RWPE1 (cell line): ENCODE results near the gene ADISSP.

ENCODE experiments used
- CTCF ChIA-PET: fragments of 350-600 bp; sonication (Branson Sonifier 250); formaldehyde crosslinking; extraction: SDS; loops from one replicate; lab custom pipeline; 2021; lab: Yijun Ruan, JAX
- POLR2A ChIA-PET: fragments of 400-600 bp; formaldehyde crosslinking; extraction: SDS; loops from one replicate; lab custom pipeline; 2020; ENCODE audit warnings: antibody characterized with exemption; ENCODE audit not compliant: low non-redundant PET; lab: Yijun Ruan, JAX
- DNase-seq: peaks from one replicate; pipeline ENCODE4 v3.0.0; 2012; ENCODE audit warnings: low spot score
- H3K27ac ChIP-seq: fragments of 450-650 bp; 2 replicates; pipeline ENCODE4 v1.5.1; 2017
- CTCF ChIP-seq: fragments of 450-650 bp; conservative IDR thresholded peaks from 2 replicates; pipeline ENCODE4 v1.5.1; 2017; ENCODE audit warnings: low read depth, mild to moderate bottlenecking

Gene ADISSP

GRCh38 chr20:3786665-3787323 lies 19.2 kb upstream of the ADISSP start, which contains the start of gene CENPB:
CENPB (minus strand) TSS chr20:3786740; CDS start chr20:3786483, 257 bp downstream.
- peak; percentile 92 for DNase-seq
- ChIA-PET POLR2A (interaction anchor here (0.6 to 1.0 kb wide), 2 partner anchors 9 to 34 kb away, joined by 3 to 6 read pairs; partner anchors contain the start of genes AP5S1 and CDC25B), CTCF (interaction anchor here (0.6 to 3.5 kb wide), 14 partner anchors 9 to 284 kb away, joined by 3 to 32 read pairs (median 4); partner anchors contain the start of gene AP5S1)
- TF ChIP-seq CTCF = peak; percentile 99
- peak within 1 kb of the TSS; percentile 83 for H3K27ac ChIP-seq

GRCh38 chr20:3786126-3786484 lies 18.6 kb upstream of the ADISSP start:
- no peak for DNase-seq
- ChIA-PET POLR2A (interaction anchor here (1.1 kb wide), 1 partner anchor 34 kb away, joined by 4 read pairs; the partner anchor contains the start of gene AP5S1), CTCF (interaction anchor here (0.7 to 3.5 kb wide), 7 partner anchors 8 to 285 kb away, joined by 3 to 32 read pairs (median 3); partner anchors contain the start of gene AP5S1)
- H3K27ac ChIP-seq = peak overlapping the region; percentile 83
- no peak for TF ChIP-seq CTCF

- peak overlapping the region; percentile 83 for H3K27ac ChIP-seq
- TF ChIP-seq CTCF = no peak
- DNase-seq = no peak
- ChIA-PET CTCF (interaction anchor here (1.0 to 3.5 kb wide), 5 partner anchors 7 to 69 kb away, joined by 3 to 32 read pairs (median 3); partner anchors contain the start of gene AP5S1), POLR2A (interaction anchor here (1.1 to 1.9 kb wide), 2 partner anchors 18 to 35 kb away, joined by 4 read pairs; partner anchors contain the start of genes ADISSP and AP5S1)
Observed at GRCh38 chr20:3785240-3786125, 17.9 kb upstream of the ADISSP start.

GRCh38 chr20:3784863-3785239 lies 17.3 kb upstream of the ADISSP start:
- CTCF ChIA-PET = interaction anchor here (0.5 to 3.5 kb wide), 6 partner anchors 33 to 670 kb away, joined by 3 to 32 read pairs (median 3); partner anchors contain the start of gene AP5S1
- peak overlapping the region; percentile 83 for H3K27ac ChIP-seq
- DNase-seq = no peak
- POLR2A ChIA-PET = interaction anchor here (1.9 kb wide), 1 partner anchor 17 kb away, joined by 4 read pairs; the partner anchor contains the start of gene ADISSP
- no peak for TF ChIP-seq CTCF

- ChIA-PET CTCF (interaction anchor here (0.5 to 1.2 kb wide), 7 partner anchors 27 to 957 kb away, joined by 3 to 4 read pairs (median 3); no protein-coding TSS in a partner anchor), POLR2A (interaction anchor here (1.9 kb wide), 1 partner anchor 17 kb away, joined by 4 read pairs; the partner anchor contains the start of gene ADISSP)
- H3K27ac ChIP-seq = peak overlapping the region; percentile 83
- TF ChIP-seq CTCF = no peak
- DNase-seq = no peak
Observed at GRCh38 chr20:3784216-3784853, 16.8 kb upstream of the ADISSP start.
